HG02885 (cell line): ENCODE data around the gene SCD5.

Source experiments
- ATAC-seq: cut with Tn5 transposase; IDR thresholded peaks from one replicate; pipeline ENCODE4 v1.9.1; 2021; ENCODE audit warnings: mild to moderate bottlenecking; ENCODE audit not compliant: unreplicated experiment, poor library complexity

Gene SCD5

GRCh38 chr4:82606622-82607021 lies 192.0 kb downstream of the SCD5 start:
- no peak for ATAC-seq

- ATAC-seq = no peak
Observed at GRCh38 chr4:82604522-82604921, 194.1 kb downstream of the SCD5 start.

- no peak for ATAC-seq
Observed at GRCh38 chr4:82601242-82602015, 197.2 kb downstream of the SCD5 start.

- ATAC-seq = no peak
Observed at GRCh38 chr4:82599336-82599735, 199.3 kb downstream of the SCD5 start.

- no peak for ATAC-seq
Observed at GRCh38 chr4:82594456-82594855, 204.1 kb downstream of the SCD5 start.

GRCh38 chr4:82593411-82593810 lies 205.2 kb downstream of the SCD5 start:
- ATAC-seq = no peak

GRCh38 chr4:82592639-82593038 lies 206.0 kb downstream of the SCD5 start:
- no peak for ATAC-seq

GRCh38 chr4:82591592-82591991 lies 207.0 kb downstream of the SCD5 start:
- ATAC-seq = no peak

GRCh38 chr4:82589756-82590155 lies 208.8 kb downstream of the SCD5 start:
- no peak for ATAC-seq

- ATAC-seq = no peak
Observed at GRCh38 chr4:82588771-82589270, 209.8 kb downstream of the SCD5 start.

- no peak for ATAC-seq
Observed at GRCh38 chr4:82587826-82588540, 210.6 kb downstream of the SCD5 start.

GRCh38 chr4:82585690-82586435 lies 212.7 kb downstream of the SCD5 start:
- no peak for ATAC-seq

- no peak for ATAC-seq
Observed at GRCh38 chr4:82584931-82585330, 213.7 kb downstream of the SCD5 start.

GRCh38 chr4:82583897-82584587 lies 214.6 kb downstream of the SCD5 start:
- no peak for ATAC-seq

GRCh38 chr4:82579932-82580331 lies 218.7 kb downstream of the SCD5 start:
- no peak for ATAC-seq
